NCI-H2196 treated with DMSO at 0.1 percent for 48 hours (cell line): ENCODE data around the gene PRDM2.

Source experiments
- DNase-seq: peaks from one replicate; lab custom pipeline; 2025; ENCODE audit not compliant: unreplicated experiment; lab: John Stamatoyannopoulos, UW

The PRDM2 gene

GRCh38 chr1:13832100-13832499 is 132.1 kb downstream of the PRDM2 start:
- no peak for DNase-seq

DNA sequence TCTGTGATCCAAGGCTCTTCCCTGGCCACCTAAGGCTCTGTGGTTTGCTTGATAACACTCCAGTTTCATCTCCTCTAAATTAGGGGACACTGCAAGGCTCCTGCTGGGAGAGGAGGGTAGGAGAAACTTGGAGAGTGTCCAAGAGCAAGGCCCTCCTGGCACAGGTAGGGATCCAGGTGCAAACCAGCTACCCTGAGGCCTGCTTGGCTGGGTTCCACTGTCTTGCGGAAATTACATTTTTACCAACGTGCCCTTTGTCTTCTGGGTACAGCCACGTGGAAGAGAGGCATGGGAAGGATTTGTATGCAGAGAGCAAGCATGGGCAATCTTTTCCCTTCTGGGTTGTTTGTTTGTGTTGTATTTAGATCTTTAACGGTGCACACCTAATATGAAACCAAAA is 132.5 kb downstream of the PRDM2 start:
- peak; percentile 80 for DNase-seq

- DNase-seq, result no peak
Observed at GRCh38 chr1:13836136-13836535, 136.1 kb downstream of the PRDM2 start.

DNA sequence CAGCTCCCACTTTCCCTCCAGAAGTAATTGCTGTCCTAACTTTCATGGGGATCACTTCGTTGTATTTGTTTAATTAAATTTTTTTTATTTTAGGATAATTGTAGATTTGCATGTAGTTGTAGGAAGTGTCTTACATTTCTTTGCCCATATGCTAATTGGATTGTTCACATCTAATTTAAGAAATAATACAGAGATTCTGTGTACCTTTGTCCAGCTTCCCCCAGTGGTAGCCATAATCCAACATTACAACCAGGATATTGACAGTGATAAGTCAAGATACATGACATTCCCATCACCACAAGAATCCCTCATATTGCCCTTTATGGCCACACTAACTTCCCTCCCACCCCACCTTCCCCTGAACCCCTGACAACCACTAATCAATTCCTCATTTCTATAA is 136.6 kb downstream of the PRDM2 start:
- DNase-seq, result no peak

GRCh38 chr1:13838236-13838635 is 138.2 kb downstream of the PRDM2 start:
- no peak for DNase-seq

- no peak for DNase-seq
Observed at GRCh38 chr1:13842497-13842896, 142.5 kb downstream of the PRDM2 start.

DNA sequence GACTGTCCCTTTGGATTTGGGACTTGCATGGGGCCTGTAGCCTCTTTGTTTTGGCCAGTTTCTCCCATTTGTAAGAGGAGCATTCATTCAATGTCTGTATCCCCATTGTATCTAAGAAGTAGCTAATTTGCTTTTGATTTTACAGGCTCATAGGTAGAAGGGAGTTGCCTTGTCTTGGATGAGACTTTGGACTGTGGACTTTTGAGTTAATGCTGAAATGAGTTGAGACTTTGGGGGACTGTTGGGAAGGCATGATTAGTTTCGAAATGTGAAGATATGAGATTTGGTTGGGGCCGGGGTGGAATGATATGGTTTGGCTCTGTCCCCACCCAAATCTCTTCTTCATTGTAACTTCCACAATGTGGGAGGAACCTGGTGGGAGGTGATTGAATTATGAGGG is 151.7 kb downstream of the PRDM2 start:
- DNase-seq, result no peak

GRCh38 chr1:13855554-13855953 is 155.6 kb downstream of the PRDM2 start:
- DNase-seq, result no peak

DNA sequence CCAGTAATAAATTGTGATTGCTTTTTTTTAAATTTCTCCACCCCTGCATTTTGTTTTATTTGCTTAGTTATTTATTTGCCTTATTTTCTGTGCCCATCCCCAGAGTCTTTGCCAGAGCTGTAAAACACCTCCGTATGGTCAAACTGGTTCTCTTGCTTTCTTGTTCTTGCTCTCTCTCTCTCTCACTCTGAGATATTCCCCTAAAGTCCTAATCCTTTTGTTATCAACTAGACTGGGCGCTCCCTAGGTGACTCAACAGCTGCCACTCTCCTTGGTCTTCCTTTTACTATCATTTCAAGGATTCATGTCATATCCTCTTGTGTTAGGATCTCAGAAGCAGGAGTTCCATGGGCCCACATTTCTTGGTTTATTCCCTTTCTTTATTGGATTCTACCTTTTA is 160.0 kb downstream of the PRDM2 start:
- no peak for DNase-seq

- no peak for DNase-seq
Observed at GRCh38 chr1:13864760-13865159, 164.8 kb downstream of the PRDM2 start.

GRCh38 chr1:13865851-13866250 is 165.9 kb downstream of the PRDM2 start:
- no peak for DNase-seq

DNA sequence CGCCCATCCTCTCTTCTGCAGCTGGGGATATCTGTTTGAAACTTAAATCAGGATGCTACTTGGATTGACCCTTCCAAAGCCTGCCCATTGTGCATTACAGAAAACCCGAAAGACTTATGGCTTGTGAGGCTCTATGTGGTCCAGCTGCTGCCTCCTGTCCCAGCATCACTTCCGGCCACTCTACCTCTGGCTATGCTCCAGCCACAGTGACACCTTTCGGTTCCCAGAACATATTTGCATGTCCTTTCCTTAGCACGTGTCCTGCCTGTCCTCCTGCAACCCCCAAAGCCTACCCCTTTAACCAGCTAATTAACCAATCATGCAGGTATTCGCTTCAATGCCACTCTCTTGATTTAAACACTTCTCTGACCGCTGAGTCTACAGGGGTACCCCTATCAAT is 167.6 kb downstream of the PRDM2 start:
- DNase-seq, result no peak

- no peak for DNase-seq
Observed at GRCh38 chr1:13869172-13869797, 169.3 kb downstream of the PRDM2 start.

DNA sequence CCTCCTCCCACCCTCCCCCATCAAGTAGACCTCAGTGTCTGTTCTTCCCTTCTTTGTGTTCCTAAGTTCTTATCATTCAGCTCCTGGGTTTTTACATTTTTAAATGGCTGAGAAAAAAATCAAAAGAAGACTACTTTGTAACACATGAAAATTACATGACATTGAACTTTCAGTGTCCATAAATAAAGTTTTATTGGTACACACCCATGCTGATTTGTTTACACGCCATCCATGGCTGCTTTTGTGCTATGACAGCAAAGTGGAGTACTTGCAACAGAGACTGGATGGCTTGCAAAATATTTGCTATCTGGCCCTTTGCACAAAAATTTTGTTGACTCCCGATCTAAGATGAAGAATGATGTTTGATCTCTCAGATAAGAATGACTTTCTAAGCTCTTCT is 171.4 kb downstream of the PRDM2 start:
- no peak for DNase-seq

- no peak for DNase-seq
Observed at GRCh38 chr1:13871886-13872285, 171.9 kb downstream of the PRDM2 start.

- DNase-seq, result no peak
Observed at GRCh38 chr1:13873032-13873431, 173.0 kb downstream of the PRDM2 start.
